Measurements from ENCODE around the gene C1QC.

GRCh38 chr1:22696610-22697009 is 53.2 kb downstream of the C1QC start:
- TF ChIP-seq CTCF (IDR thresholded peaks at IDR 0.05; ENCODE audit: control extremely low read depth in 1 of 3, insufficient read depth in 1 of 3, low read depth in 1 of 3, low read length in 3 of 3): no peak
- TF ChIP-seq POLR2AphosphoS5 (IDR thresholded peaks at IDR 0.05; ENCODE audit: low read depth, low read length): no peak
- TF ChIP-seq TAF7 (optimal IDR thresholded peaks at IDR 0.05; ENCODE audit: borderline replicate concordance, low read depth, low read length): no peak
- no peak for TF ChIP-seq RFX5 (IDR thresholded peaks at IDR 0.05; ENCODE audit: borderline replicate concordance, low read depth, low read length)
- no peak for TF ChIP-seq CREB1 (IDR thresholded peaks at IDR 0.05)
- no peak for TF ChIP-seq USF2 (IDR thresholded peaks at IDR 0.05; ENCODE audit: low read length)
- no peak for TF ChIP-seq SP1 (IDR thresholded peaks at IDR 0.05; ENCODE audit: low read depth, low read length)
- TF ChIP-seq SIX5 (IDR thresholded peaks at IDR 0.05; ENCODE audit: low read depth, low read length): no peak
- no peak for TF ChIP-seq EZH2 (IDR thresholded peaks at IDR 0.05; ENCODE audit: low read depth, low read length, severe bottlenecking)
- TF ChIP-seq YY1 (IDR thresholded peaks at IDR 0.05; ENCODE audit: low read depth, low read length): no peak

Data from H1 (cell line).